ENCODE data around the gene SLC25A11.
A peak's percentile ranks its signal among the peaks of the same experiment; 100 is the strongest.
"Not testable (repeated sequence)": the region's sequence is repeated elsewhere in the genome, so short reads cannot be mapped to it uniquely, and the experiment has no call there.

The SLC25A11 gene

GRCh38 chr17:4933646-4934045, 6.2 kb downstream of the SLC25A11 start:
- TF ChIP-seq CTCF (IDR thresholded peaks at IDR 0.05; ENCODE audit: insufficient read depth, low read depth, low read length, missing control alignments), result no peak
- H3K4me3 ChIP-seq (ENCODE audit: low read length), result no peak overlapping the region
- DNase-seq (ENCODE audit: low read depth), result no peak

GRCh38 chr17:4932756-4933155, 7.1 kb downstream of the SLC25A11 start:
- DNase-seq (ENCODE audit: low read depth), result no peak
- no peak overlapping the region for H3K4me3 ChIP-seq (ENCODE audit: low read length)
- no peak for TF ChIP-seq CTCF (IDR thresholded peaks at IDR 0.05; ENCODE audit: insufficient read depth, low read depth, low read length, missing control alignments)

GRCh38 chr17:4931963-4932362, 7.9 kb downstream of the SLC25A11 start, which contains the start of gene GP1BA:
GP1BA (plus strand) TSS chr17:4932277; CDS start chr17:4932605, 328 bp downstream.
- H3K4me3 ChIP-seq (ENCODE audit: low read length), result no peak within 1 kb of the TSS
- no peak for DNase-seq (ENCODE audit: low read depth)
- TF ChIP-seq CTCF (IDR thresholded peaks at IDR 0.05; ENCODE audit: insufficient read depth, low read depth, low read length, missing control alignments), result no peak

DNA sequence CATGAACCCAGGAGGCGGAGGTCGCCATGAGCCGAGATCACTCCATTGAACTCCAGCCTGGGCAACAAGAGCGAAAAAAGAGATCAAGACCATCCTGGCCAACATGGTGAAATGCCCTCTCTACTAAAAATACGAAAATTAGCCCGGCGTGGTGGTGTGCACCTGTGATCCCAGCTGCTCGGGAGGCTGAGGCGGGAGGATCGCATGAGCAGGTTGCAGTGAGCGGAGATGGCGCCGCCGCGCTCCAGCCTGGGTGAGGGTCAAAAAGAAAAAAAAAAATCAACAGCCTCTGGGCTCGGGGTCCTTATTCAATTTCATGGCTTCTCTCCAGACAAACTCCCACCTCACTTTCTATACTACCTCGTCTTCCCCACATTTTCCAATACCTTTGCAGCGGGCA, 11.0 kb downstream of the SLC25A11 start:
- TF ChIP-seq CTCF (IDR thresholded peaks at IDR 0.05; ENCODE audit: insufficient read depth, low read depth, low read length, missing control alignments), result no peak
- no peak for DNase-seq (ENCODE audit: low read depth)
- H3K4me3 ChIP-seq (ENCODE audit: low read length), result no peak overlapping the region

- DNase-seq (ENCODE audit: low read depth); H3K4me3 ChIP-seq (ENCODE audit: low read length): not testable (repeated sequence)
Measured at GRCh38 chr17:4926577-4927335, 13.1 kb downstream of the SLC25A11 start.

DNA sequence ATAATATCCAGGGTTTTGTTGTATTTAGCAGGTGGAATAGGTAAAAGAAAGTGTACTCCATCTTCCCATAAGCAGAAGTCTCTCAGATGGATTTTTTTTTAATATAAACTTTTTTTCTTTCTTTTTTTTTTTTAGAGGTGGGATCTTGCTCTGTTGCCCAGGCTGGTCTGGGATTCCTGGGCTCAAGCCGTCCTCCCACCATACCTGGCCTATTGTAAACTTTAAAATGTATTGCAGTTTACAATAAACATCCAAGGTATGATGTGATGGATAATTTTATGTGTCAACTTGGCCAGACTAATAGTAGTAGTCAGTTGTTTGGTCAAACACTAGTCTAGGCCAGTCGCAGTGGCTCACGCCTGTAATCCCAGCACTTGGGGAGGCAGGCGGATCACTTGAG, 18.5 kb downstream of the SLC25A11 start:
- TF ChIP-seq CTCF (IDR thresholded peaks at IDR 0.05; ENCODE audit: insufficient read depth, low read depth, low read length, missing control alignments), result no peak
- H3K4me3 ChIP-seq (ENCODE audit: low read length), result no peak overlapping the region
- no peak for DNase-seq (ENCODE audit: low read depth)

- no peak for TF ChIP-seq CTCF (IDR thresholded peaks at IDR 0.05; ENCODE audit: insufficient read depth, low read depth, low read length, missing control alignments)
- no peak overlapping the region for H3K4me3 ChIP-seq (ENCODE audit: low read length)
- peak; percentile 84 for DNase-seq (ENCODE audit: low read depth)
Measured at GRCh38 chr17:4920351-4921048, 19.3 kb downstream of the SLC25A11 start.

Measured in epithelial cell of esophagus (primary cell).